ENCODE measurements around the gene POLR2E. TPM values are rescaled to one million over a fixed set of nuclear protein-coding genes. Genes with fewer than 3 reads are reported as not detected.

Gene POLR2E
- total RNA-seq, 1 experiment from 2014 or later = 141 TPM

DNA sequence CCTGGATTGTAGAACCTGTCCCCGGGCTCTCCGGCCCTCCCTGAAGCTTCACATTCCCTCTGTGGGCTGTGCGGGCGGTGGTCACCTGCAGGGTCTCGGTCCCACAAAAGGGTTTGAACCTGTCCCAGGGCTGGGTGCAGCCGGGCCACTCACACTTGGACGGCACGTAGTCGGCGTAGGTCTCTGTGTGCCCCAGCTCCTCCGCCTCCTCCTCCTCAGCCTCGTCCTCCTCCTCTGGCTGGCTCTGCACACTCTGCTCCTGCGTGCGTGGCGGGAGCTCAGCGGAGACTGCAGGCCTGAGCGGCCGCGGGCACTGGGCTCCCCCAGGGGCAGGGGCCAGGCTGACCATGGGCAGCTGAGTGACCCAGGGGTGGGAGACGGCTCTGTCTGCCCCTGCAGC, 28.2 kb upstream of the POLR2E start:
- Mint-ChIP-seq H3K36me3 (ENCODE audit: insufficient read depth, unreplicated experiment) (peaks cover 70% of the 10 kb centered on the region), H3K27ac (ENCODE audit: unreplicated experiment) (no peak overlapping the region), H3K4me1 (ENCODE audit: low read depth, unreplicated experiment) (no peaks in the 10 kb centered on the region), H3K4me3 (ENCODE audit: low read depth, unreplicated experiment) (no peak overlapping the region), H3K9me3 (ENCODE audit: low read depth, unreplicated experiment) (no peaks in the 10 kb centered on the region), H3K27me3 (ENCODE audit: unreplicated experiment) (no peaks in the 10 kb centered on the region)
- intact Hi-C loops (cut with micrococcal nuclease; ENCODE audit: unreplicated experiment) = no loop called here
- BruUV-seq (replicated peaks) = no TSS peak
- no peak for DNase-seq
- CTCF ChIA-PET = interaction anchor here (0.7 to 0.8 kb wide), 2 partner anchors 9 to 58 kb away, joined by 3 to 5 read pairs; no protein-coding TSS in a partner anchor
- TF ChIP-seq, protein P1, sequence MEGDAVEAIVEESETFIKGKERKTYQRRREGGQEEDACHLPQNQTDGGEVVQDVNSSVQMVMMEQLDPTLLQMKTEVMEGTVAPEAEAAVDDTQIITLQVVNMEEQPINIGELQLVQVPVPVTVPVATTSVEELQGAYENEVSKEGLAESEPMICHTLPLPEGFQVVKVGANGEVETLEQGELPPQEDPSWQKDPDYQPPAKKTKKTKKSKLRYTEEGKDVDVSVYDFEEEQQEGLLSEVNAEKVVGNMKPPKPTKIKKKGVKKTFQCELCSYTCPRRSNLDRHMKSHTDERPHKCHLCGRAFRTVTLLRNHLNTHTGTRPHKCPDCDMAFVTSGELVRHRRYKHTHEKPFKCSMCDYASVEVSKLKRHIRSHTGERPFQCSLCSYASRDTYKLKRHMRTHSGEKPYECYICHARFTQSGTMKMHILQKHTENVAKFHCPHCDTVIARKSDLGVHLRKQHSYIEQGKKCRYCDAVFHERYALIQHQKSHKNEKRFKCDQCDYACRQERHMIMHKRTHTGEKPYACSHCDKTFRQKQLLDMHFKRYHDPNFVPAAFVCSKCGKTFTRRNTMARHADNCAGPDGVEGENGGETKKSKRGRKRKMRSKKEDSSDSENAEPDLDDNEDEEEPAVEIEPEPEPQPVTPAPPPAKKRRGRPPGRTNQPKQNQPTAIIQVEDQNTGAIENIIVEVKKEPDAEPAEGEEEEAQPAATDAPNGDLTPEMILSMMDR (IDR thresholded peaks at IDR 0.05; ENCODE audit: unreplicated experiment) = no peak

DNA sequence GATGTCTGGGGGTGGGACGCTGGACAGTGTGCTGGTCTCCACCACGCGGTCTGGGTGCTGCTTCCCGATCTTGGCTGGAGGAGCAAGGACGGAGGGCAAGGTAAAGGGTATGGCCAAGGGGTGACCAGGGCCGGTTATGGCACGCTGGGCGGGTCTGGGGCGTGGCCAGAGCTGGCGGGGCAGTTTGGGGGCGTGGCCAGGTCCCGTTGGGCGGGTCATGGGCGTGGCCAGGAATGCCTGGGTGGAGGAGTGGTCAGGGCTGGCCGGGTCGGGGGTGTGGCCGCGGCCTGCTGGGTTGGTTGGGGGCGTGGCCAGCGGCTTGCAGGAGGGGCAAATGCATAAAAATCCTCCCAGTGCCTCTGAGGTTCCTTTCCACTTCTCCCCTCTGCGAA, 27.8 kb upstream of the POLR2E start:
- no peak overlapping the region for H3K4me3 Mint-ChIP-seq (ENCODE audit: low read depth, unreplicated experiment)
- TF ChIP-seq, protein P1 (IDR thresholded peaks at IDR 0.05; ENCODE audit: unreplicated experiment) = no peak
- no peaks in the 10 kb centered on the region for H3K9me3 Mint-ChIP-seq (ENCODE audit: low read depth, unreplicated experiment)
- BruUV-seq (replicated peaks) = no TSS peak
- H3K36me3 Mint-ChIP-seq (ENCODE audit: insufficient read depth, unreplicated experiment) = peaks cover 72% of the 10 kb centered on the region
- H3K27ac Mint-ChIP-seq (ENCODE audit: unreplicated experiment) = no peak overlapping the region
- intact Hi-C loops (cut with micrococcal nuclease; ENCODE audit: unreplicated experiment) = no loop called here
- peak; percentile 88 for DNase-seq
- no peaks in the 10 kb centered on the region for H3K27me3 Mint-ChIP-seq (ENCODE audit: unreplicated experiment)
- no peaks in the 10 kb centered on the region for H3K4me1 Mint-ChIP-seq (ENCODE audit: low read depth, unreplicated experiment)
- CTCF ChIA-PET = interaction anchor here (0.7 to 0.8 kb wide), 2 partner anchors 10 to 58 kb away, joined by 3 to 5 read pairs; no protein-coding TSS in a partner anchor

DNA sequence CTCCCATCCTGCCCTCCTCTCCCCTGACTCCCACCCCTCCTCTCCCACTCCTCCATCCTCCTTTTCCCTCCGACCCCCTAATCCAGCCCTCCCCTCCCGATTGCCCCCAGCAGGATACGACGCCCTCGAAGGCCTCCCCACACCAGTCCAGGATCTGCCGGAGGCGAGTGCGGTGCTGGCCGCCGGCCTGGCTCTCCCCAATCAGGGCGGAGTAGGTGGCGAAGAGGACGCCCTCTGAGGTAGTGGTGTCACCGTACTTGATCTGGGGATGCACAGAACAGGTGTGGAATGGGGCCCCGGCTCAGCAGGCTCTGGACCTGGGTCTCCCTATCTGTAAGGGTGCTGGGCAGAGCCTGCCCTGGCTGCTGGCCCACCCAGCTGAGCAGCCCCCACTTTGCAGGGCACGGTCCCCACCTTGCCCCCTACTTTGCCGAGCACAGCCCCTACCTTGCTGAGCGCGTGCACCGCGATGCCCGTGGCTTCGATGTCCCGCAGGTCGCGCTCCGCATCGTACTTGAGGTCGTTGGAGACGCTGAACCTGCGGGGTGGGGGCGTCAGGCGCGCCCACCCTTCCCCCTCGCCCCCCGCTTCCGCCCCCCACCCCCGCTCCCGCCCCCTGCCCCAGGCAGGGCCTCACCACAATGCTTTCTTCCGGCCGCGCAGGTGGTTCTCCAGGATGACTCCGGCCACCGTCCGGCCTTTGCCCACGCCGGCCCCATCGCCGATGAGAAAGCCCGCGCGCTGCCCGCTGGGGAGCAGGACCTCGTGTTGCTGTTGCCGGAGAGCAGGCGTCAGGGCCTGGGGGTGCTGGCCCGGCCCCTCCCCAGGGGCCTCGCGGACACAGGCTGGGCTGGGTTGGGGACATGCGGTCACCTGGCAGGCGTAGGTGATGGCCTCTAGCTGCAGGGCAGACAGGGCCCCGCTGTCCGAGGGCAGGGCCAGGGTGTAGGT, 27.1 kb upstream of the POLR2E start:
- no peaks in the 10 kb centered on the region for H3K9me3 Mint-ChIP-seq (ENCODE audit: low read depth, unreplicated experiment)
- intact Hi-C loops (cut with micrococcal nuclease; ENCODE audit: unreplicated experiment) = no loop called here
- BruUV-seq (replicated peaks) = no TSS peak
- no peak overlapping the region for H3K4me3 Mint-ChIP-seq (ENCODE audit: low read depth, unreplicated experiment)
- TF ChIP-seq, protein P1 (IDR thresholded peaks at IDR 0.05; ENCODE audit: unreplicated experiment) = no peak
- H3K4me1 Mint-ChIP-seq (ENCODE audit: low read depth, unreplicated experiment) = no peaks in the 10 kb centered on the region
- DNase-seq = no peak
- H3K27me3 Mint-ChIP-seq (ENCODE audit: unreplicated experiment) = no peaks in the 10 kb centered on the region
- peaks cover 72% of the 10 kb centered on the region for H3K36me3 Mint-ChIP-seq (ENCODE audit: insufficient read depth, unreplicated experiment)
- CTCF ChIA-PET = interaction anchor here (0.7 kb wide), 1 partner anchor 10 kb away, joined by 3 read pairs; no protein-coding TSS in a partner anchor
- no peak overlapping the region for H3K27ac Mint-ChIP-seq (ENCODE audit: unreplicated experiment)

DNA sequence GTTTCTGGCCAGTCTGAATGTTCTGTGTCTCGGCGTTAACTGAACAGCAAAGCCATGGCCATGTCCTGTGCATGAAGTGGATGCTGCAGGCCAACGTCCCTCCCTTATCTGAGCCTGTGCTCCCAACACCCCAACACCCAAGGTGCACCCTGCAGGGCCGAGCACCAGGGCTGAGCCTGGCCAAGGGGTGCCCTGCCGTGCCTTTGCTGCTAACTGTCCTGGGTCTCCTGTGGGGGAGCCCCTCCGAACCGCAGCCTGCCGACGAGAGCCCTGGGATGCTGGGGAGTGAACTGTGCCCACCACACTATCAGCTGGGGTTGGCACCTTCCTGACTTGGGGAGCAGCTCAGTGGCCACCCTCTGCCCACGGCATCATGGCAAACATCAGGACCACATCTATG, 26.2 kb upstream of the POLR2E start:
- BruUV-seq (replicated peaks) = no TSS peak
- CTCF ChIA-PET = no interaction called here
- peaks cover 68% of the 10 kb centered on the region for H3K36me3 Mint-ChIP-seq (ENCODE audit: insufficient read depth, unreplicated experiment)
- H3K9me3 Mint-ChIP-seq (ENCODE audit: low read depth, unreplicated experiment) = no peaks in the 10 kb centered on the region
- no peaks in the 10 kb centered on the region for H3K4me1 Mint-ChIP-seq (ENCODE audit: low read depth, unreplicated experiment)
- no peak overlapping the region for H3K4me3 Mint-ChIP-seq (ENCODE audit: low read depth, unreplicated experiment)
- no peaks in the 10 kb centered on the region for H3K27me3 Mint-ChIP-seq (ENCODE audit: unreplicated experiment)
- intact Hi-C loops (cut with micrococcal nuclease; ENCODE audit: unreplicated experiment) = no loop called here
- TF ChIP-seq, protein P1 (IDR thresholded peaks at IDR 0.05; ENCODE audit: unreplicated experiment) = no peak
- H3K27ac Mint-ChIP-seq (ENCODE audit: unreplicated experiment) = no peak overlapping the region
- DNase-seq = no peak
